GM19463 (cell line): ENCODE results near the gene ITGA1.

Source experiments
- ATAC-seq: cut with Tn5 transposase; IDR thresholded peaks from one replicate; pipeline ENCODE4 v1.9.1; 2021; ENCODE audit warnings: mild to moderate bottlenecking, moderate library complexity; ENCODE audit not compliant: unreplicated experiment

The ITGA1 gene

DNA sequence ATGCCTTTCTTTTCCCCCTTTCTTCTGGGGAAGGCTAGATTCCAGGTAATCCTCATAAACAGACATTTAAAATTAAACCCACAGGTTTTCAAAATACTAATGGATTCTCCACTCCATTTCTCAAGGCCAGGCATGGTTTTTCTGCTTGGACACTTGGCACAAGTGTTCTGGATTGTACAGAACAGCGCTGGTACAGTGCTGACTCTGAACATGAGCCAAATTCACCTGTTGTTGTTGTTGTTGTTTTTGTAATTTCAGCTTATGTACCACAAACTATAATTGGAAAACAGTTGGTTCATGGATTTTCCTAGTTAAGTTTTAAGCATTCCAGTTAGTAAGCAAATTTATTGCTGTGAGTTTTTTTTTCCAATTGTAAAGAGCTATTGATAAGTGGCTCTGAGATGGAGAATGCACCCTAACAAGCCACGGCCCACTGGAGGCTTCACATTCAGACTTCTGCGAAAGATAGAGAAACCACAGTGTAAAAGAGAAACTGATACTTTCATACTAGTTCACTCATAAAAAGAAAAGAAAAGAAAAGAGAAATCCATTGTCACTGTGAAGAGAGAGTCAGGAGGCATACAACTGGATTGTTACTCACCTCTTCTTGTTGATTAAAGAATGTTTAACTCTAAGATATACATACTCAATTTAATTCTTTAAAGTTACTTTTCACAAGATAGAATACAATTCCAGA, 16.2 kb upstream of the ITGA1 start:
- peak; percentile 89 for ATAC-seq

GRCh38 chr5:52772668-52773067, 15.0 kb upstream of the ITGA1 start:
- no peak for ATAC-seq

DNA sequence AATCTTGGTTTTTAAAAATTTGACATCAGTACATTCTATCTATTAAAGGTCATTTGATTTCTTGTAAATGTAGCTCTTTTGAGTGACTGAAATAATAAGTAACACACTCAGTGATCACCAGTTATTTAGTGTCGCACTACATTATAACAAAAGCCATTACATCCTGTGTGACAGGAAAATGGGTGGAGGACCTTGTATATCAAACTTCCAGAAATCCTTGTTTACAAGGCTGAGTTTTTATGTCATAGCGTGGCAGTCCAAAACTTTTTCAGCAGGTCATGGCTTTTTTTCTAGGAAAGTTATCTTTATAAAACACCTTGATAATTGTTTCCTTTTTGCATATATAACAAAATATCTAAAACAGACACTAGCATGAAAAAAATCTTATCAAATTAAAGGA, 14.4 kb upstream of the ITGA1 start:
- no peak for ATAC-seq

GRCh38 chr5:52774005-52774410, 13.7 kb upstream of the ITGA1 start:
- no peak for ATAC-seq

GRCh38 chr5:52776116-52776515, 11.6 kb upstream of the ITGA1 start:
- no peak for ATAC-seq

GRCh38 chr5:52777186-52777585, 10.5 kb upstream of the ITGA1 start:
- ATAC-seq: no peak

- no peak for ATAC-seq
These were observed 8.9 kb upstream of the ITGA1 start for GRCh38 chr5:52778781-52779180.

DNA sequence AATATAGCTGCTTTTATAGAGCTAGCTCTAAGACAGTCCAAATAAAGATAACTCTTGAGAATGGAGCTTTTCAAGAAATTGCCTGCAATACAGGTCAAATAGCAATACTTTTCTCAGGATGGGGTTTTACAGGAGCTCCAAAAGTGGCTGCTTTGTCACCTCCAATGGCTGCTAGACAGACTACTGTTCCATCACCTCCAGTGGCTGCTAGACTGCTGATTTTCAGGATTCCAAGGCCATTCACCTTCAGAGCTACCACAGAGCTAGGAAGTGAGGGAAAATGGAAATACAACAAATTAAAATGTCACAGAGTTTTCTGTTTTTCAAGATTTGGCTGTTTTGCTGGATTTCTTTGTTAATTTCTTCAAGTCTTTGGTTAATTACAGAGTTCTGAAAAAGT, 8.5 kb upstream of the ITGA1 start:
- ATAC-seq: no peak

- no peak for ATAC-seq
These were observed 4.3 kb upstream of the ITGA1 start for GRCh38 chr5:52783226-52783959.

DNA sequence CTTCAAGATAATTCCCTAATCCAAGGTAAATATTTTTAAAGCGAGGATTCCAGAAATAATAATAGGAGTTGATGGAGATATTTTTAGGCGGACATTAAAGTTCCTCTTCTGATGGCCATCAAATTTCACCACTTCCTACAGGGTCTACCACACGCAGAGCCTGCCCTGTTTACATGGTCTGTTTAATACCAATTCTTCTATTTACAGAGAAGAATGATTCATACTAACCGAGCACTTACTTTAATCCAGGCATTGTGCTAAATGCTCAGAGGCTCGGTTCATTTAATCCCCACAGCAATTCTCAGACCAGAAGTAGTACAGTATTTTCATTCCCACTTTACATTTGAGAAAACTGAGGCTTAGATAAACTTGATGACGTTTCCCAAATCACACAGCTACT, 3.0 kb upstream of the ITGA1 start:
- ATAC-seq: no peak

GRCh38 chr5:52786391-52786790, 1.3 kb upstream of the ITGA1 start:
- ATAC-seq: no peak

DNA sequence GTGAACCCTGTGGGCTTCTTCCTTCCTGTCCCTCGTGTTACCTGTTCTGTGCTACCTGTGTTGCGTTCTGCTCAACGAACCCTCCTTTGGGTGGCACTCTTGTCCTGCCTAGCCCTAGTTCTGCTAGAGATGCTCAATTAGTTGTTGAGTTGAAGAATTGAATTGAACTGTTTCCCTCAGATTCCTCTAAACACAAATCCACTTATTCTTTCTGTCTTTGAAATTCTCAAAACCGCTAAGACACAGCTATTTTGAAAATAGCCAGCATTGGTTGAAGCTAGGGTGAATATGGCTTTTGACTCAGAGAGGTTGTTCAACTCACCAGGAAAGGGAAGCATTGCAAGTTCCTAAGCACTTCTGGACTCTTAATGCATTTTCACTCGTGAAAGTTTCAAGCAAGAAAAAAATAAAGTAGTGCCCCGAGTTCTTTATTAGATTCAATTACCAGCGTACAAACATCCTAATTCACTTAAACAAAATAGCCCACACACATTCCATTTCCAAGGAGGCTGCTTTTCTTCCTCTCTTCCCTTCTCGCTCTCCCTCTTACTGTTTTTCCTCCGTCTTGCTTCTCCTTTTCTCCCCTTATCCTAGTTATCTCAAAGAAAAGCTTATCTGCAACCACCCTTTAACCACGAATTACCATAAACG, 642 bp upstream of the ITGA1 start:
- peak; percentile 22 for ATAC-seq

GRCh38 chr5:52788505-52788821, 747 bp downstream of the ITGA1 start:
- no peak for ATAC-seq

DNA sequence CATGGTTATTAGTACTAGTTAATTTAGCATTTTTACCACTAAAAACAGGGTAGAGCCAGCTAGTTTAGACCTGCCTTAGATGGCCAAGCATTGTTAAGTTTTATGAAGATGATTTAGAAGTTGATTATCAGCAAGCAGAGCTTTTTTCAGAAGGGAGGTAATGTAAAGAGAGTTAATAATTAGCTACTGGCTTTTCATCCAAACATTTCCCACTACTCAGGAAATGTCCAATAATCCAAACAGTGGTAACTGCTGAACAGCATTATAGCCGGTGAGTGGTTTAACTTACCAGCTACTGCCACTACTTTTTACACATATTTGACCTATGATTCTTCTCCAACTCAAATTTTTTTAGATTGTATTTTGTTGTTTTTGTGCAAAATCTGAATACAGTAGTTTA, 1.7 kb downstream of the ITGA1 start:
- ATAC-seq: no peak

- no peak for ATAC-seq
These were observed 2.1 kb downstream of the ITGA1 start for GRCh38 chr5:52789851-52790250.

GRCh38 chr5:52791366-52791765, 3.6 kb downstream of the ITGA1 start:
- no peak for ATAC-seq

- ATAC-seq: no peak
These were observed 6.8 kb downstream of the ITGA1 start for GRCh38 chr5:52794519-52794918.

DNA sequence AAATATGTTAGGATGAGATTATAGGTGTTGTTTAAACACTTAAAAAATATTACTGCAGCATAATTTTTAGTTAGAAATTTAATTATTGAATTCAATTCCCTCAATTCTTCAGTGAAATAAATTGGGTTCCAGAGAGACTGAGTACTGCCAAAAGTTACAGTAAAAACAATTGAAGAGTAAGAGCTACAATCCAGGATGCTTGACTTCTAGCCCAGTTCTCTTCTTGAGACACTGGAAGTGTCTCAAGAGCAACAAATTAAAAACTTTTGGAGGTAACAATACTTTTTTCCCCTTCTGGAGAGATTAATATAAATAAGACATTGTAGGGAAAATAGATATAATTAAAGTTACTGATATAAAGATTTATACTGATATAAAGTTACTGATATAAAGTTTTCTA, 8.3 kb downstream of the ITGA1 start:
- ATAC-seq: no peak

GRCh38 chr5:52796516-52797103, 8.9 kb downstream of the ITGA1 start:
- ATAC-seq: no peak

DNA sequence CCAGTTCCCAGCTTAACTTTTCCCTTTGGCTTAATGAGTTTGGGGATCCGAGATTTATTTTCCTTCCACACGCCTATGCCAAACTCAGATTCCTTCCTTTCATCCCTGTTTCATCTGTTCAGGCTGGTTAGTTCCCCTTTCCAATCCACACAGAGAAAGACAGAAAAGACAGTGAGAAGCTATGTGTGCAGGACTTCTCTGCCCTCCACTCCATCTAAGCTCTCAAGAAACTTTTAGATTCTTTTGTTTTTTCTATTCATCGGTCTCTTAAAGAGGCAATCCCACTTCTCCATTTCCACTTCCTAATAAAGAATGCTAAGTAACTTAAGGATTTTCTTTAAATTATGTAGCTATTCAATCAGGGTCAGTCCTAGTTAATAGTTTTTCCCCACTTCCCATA, 11.2 kb downstream of the ITGA1 start:
- no peak for ATAC-seq

GRCh38 chr5:52799358-52799982, 11.8 kb downstream of the ITGA1 start:
- ATAC-seq: peak; percentile 19
